ENCODE data around the gene ITPA. TPM values are rescaled to one million over a fixed set of nuclear protein-coding genes. Genes with fewer than 3 reads are reported as not detected.

ITPA gene
- total and polyA plus RNA-seq, 2 of the 13 experiments (the other 11 are each of a cell fraction or from before 2014, with no cell fraction given) = 60.1 to 103 TPM

GRCh38 chr20:3222635-3223600 lies 13.6 kb downstream of the ITPA start (continued):
- TF ChIP-seq, protein P1, sequence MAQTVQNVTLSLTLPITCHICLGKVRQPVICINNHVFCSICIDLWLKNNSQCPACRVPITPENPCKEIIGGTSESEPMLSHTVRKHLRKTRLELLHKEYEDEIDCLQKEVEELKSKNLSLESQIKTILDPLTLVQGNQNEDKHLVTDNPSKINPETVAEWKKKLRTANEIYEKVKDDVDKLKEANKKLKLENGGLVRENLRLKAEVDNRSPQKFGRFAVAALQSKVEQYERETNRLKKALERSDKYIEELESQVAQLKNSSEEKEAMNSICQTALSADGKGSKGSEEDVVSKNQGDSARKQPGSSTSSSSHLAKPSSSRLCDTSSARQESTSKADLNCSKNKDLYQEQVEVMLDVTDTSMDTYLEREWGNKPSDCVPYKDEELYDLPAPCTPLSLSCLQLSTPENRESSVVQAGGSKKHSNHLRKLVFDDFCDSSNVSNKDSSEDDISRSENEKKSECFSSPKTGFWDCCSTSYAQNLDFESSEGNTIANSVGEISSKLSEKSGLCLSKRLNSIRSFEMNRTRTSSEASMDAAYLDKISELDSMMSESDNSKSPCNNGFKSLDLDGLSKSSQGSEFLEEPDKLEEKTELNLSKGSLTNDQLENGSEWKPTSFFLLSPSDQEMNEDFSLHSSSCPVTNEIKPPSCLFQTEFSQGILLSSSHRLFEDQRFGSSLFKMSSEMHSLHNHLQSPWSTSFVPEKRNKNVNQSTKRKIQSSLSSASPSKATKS (CRISPR knock-in tag; IDR thresholded peaks at IDR 0.05) = no peak
- TF ChIP-seq ZNF138 (CRISPR knock-in tag; IDR thresholded peaks at IDR 0.05; ENCODE audit: low read depth) = 0 out of 2 replicates have a peak, but pooled peaks have one; percentile 62
- peak; percentile 94; the same call in 1 of the 2 replicates for TF ChIP-seq CBX5 (CRISPR knock-in tag; IDR thresholded peaks at IDR 0.05; ENCODE audit: borderline replicate concordance)
- TF ChIP-seq MZF1 (CRISPR knock-in tag; IDR thresholded peaks at IDR 0.05; ENCODE audit: borderline replicate concordance) = peak; percentile 88
- TF ChIP-seq NCOA1 (CRISPR knock-in tag; IDR thresholded peaks at IDR 0.05) = peak; percentile 93; the same call in 1 of the 2 replicates
- peak; percentile 87 for TF ChIP-seq SRY (CRISPR knock-in tag; IDR thresholded peaks at IDR 0.05)
- TF ChIP-seq, protein P2, sequence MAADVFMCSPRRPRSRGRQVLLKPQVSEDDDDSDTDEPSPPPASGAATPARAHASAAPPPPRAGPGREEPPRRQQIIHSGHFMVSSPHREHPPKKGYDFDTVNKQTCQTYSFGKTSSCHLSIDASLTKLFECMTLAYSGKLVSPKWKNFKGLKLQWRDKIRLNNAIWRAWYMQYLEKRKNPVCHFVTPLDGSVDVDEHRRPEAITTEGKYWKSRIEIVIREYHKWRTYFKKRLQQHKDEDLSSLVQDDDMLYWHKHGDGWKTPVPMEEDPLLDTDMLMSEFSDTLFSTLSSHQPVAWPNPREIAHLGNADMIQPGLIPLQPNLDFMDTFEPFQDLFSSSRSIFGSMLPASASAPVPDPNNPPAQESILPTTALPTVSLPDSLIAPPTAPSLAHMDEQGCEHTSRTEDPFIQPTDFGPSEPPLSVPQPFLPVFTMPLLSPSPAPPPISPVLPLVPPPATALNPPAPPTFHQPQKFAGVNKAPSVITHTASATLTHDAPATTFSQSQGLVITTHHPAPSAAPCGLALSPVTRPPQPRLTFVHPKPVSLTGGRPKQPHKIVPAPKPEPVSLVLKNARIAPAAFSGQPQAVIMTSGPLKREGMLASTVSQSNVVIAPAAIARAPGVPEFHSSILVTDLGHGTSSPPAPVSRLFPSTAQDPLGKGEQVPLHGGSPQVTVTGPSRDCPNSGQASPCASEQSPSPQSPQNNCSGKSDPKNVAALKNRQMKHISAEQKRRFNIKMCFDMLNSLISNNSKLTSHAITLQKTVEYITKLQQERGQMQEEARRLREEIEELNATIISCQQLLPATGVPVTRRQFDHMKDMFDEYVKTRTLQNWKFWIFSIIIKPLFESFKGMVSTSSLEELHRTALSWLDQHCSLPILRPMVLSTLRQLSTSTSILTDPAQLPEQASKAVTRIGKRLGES (CRISPR knock-in tag; IDR thresholded peaks at IDR 0.05; ENCODE audit: borderline replicate concordance) = no peak; the same call in 1 of the 2 replicates
- no peak for TF ChIP-seq CERS6 (CRISPR knock-in tag; IDR thresholded peaks at IDR 0.05)
- no peak for TF ChIP-seq CC2D1A (CRISPR knock-in tag; IDR thresholded peaks at IDR 0.05)
- TF ChIP-seq, protein P3, sequence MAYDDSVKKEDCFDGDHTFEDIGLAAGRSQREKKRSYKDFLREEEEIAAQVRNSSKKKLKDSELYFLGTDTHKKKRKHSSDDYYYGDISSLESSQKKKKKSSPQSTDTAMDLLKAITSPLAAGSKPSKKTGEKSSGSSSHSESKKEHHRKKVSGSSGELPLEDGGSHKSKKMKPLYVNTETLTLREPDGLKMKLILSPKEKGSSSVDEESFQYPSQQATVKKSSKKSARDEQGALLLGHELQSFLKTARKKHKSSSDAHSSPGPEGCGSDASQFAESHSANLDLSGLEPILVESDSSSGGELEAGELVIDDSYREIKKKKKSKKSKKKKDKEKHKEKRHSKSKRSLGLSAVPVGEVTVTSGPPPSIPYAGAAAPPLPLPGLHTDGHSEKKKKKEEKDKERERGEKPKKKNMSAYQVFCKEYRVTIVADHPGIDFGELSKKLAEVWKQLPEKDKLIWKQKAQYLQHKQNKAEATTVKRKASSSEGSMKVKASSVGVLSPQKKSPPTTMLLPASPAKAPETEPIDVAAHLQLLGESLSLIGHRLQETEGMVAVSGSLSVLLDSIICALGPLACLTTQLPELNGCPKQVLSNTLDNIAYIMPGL (CRISPR knock-in tag; IDR thresholded peaks at IDR 0.05; ENCODE audit: borderline replicate concordance in 1 of 2, low read depth in 1 of 2) = peak; percentile 78 to 82
- TF ChIP-seq ZNF530 (CRISPR knock-in tag; IDR thresholded peaks at IDR 0.05; ENCODE audit: low read depth) = no peak
- no peak for TF ChIP-seq MTERF4 (CRISPR knock-in tag; IDR thresholded peaks at IDR 0.05)
- peak; percentile 26; the same call in 1 of the 2 replicates for TF ChIP-seq ZNF3 (CRISPR knock-in tag; IDR thresholded peaks at IDR 0.05)
- TF ChIP-seq SETDB1 (CRISPR knock-in tag; IDR thresholded peaks at IDR 0.05; ENCODE audit: borderline replicate concordance) = 0 out of 2 replicates have a peak, but pooled peaks have one; percentile 5

All from HepG2 (cell line).